SHP77 (cell line): Measurements from ENCODE around the gene RASSF8.

Experiments used
- DNase-seq, 2 experiments: peaks; one replicate each; lab custom pipeline; 2025; lab: John Stamatoyannopoulos, UW

Gene RASSF8, protein sequence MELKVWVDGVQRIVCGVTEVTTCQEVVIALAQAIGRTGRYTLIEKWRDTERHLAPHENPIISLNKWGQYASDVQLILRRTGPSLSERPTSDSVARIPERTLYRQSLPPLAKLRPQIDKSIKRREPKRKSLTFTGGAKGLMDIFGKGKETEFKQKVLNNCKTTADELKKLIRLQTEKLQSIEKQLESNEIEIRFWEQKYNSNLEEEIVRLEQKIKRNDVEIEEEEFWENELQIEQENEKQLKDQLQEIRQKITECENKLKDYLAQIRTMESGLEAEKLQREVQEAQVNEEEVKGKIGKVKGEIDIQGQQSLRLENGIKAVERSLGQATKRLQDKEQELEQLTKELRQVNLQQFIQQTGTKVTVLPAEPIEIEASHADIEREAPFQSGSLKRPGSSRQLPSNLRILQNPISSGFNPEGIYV

DNA sequence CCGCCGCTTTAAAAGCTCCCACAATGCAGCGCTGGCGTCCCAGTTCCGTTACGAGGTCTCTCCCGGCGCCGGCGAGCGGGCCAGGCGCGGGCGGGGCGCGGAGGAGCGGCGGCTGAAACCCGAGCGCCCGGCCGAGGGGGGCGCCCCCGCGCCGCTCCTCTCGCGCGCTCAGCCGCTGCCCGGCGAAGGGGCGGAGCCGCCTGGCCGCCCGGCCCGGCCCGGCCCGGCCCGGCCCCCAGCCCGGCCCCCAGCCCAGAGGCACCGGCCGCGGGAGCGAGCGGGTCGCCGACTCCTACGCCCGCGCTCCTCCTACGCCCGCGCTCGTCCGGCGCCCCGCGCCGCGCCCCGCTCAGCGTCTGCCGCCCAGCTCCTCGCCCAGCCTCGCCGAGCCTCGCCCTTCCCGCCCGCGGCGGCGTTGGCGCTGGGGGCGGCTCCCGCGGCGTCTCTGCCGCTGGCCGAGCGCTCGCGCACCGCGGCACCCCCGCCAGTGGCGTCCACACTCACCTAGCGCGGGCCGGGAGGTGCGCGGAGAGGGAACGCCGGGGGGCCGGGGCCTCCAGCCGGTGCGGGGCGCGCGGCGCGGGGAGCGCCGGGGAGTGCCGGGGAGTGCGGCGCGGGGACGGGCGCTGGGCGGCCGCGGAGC is at the start of gene RASSF8:
TSS of gene RASSF8 (plus strand) at position 255 of the 643 bp plus-strand sequence. CDS start 96,662 bp downstream, outside the sequence.
- DNase-seq, result peak; percentile 37 to 73

DNA sequence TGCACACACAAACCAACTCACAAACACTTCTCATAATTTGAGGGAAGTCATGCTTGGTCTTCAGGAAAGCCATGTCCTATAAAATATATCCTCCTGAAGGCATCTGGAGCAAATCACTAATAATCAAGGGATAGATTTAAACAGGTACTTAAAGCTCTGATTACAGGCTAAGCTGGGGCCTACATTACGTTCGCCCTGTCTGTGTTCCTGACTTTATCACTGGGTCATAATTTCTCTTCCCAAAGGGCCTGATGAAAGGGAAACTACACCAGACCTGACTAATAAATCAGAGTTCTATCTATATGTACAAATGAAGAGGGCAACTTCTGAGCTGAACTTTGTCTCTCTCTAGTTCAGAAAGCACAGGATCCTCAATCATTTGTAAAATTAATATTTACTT is 43.9 kb upstream of the RASSF8 start:
- no peak for DNase-seq

DNA sequence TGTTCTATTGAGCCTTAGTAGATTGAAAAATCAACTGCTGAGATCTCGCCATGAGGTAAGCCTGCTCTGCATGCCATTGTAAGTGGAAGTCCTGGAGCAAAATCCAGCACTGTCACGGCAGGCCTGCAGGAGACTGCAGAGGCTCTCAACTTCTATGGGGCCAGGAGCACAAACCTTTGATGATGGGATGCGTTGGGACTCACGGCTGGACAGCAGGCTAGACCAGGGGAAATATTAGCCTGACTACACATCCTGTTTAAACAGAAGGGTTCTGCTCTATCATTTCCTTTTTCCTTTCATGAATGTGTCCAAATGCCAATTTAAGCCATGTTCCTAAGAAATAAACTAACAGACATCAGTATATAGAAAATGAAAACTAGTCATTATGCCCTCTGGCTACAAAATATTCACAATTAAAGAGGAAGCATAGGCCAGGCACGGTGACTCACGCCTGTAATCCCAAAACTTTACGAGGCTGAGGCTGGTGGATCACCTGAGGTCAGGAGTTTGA is 33.9 kb upstream of the RASSF8 start:
- no peak for DNase-seq

DNA sequence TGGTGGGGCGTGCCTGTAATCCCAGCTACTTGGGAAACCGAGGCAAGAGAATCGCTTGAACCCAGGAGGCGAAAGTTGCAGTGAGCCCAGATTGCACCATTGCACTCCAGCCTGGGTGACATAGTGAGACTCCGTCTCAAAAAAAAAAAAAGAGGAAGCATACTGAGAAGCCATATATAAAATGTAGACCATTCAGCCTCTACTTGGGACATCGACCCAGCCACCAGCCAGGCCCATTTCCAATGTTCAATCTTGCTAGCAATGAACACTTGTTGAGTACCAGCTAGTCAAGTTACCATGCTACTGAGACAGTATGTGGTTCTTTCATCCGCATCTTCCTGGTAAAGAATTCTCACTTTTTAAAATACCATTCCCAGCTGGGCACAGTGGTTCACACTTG is 33.4 kb upstream of the RASSF8 start:
- no peak for DNase-seq

DNA sequence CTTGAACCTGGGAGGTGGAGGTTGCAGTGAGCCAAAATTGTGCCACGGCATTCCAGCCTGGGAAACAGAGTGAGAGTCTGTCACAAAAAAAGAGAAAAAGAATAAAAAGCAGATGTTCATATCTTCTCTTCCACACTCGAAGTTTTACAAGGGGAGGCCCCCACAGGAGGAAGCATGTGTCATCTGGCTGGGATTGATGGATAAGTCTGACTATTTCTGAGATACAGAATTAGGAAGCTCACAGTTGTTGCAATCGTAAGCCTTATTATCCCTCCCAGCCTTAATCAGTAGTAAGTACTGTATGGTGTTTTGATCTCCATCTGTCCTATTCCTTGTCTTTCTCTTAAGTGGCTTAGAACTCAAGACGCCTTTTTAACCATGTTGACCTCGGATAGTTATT is 31.9 kb upstream of the RASSF8 start:
- no peak for DNase-seq

DNA sequence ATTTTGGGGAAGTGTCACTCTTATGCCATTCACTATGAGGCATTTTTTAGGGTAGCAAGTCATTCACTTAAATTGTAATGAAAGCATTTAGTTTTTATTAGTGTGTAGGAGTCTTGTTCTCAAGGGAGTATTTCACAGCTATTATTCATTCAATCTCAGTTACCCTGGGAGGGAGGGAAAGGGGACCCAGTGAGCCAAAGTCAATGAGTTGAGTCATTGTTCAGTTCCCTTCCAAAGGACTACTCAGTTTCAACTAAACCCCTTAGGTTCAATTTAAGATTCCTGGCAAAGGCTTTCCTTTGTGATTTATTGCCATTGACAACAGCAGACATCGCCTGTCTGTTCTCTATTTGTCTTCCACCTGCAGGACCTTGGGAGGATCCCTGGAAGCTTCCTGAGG is 29.3 kb upstream of the RASSF8 start:
- DNase-seq, result no peak

DNA sequence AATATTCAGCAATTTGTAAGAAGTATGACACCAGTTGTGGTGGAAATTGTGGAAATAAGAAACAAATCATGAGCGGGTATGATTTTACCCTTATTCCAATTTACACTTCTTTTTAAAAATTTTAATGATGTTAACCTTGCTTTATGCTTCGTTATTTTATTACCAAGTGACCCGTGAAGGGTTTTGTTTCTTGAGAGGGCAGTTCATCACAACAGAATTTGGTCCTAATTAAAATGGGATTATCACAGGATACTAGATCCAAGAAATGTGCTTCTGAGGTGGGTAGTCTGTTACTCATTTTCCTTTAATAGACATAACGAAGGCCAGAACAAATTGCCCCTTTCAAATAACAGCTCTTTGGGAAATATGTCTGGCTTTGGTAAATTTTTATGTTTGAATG is 25.5 kb upstream of the RASSF8 start:
- DNase-seq, result no peak

DNA sequence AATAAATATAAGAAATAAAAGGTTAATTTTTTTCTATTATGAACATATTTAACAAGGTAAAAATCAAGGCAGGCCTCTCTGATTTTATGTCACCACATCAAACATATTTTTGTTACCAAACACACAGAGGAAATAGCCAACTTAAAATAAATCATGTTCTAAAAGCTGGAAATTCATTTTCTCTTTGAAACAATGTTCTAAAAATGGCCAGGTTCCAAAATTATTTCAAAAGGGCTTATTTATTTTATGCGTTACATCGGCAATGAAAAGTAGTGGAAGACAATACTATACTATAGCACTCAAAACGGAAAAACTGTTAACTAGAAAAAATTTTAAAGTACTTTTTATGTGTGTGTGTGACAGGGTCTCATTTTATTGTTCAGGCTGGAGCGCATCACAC is 24.0 kb upstream of the RASSF8 start:
- no peak for DNase-seq

DNA sequence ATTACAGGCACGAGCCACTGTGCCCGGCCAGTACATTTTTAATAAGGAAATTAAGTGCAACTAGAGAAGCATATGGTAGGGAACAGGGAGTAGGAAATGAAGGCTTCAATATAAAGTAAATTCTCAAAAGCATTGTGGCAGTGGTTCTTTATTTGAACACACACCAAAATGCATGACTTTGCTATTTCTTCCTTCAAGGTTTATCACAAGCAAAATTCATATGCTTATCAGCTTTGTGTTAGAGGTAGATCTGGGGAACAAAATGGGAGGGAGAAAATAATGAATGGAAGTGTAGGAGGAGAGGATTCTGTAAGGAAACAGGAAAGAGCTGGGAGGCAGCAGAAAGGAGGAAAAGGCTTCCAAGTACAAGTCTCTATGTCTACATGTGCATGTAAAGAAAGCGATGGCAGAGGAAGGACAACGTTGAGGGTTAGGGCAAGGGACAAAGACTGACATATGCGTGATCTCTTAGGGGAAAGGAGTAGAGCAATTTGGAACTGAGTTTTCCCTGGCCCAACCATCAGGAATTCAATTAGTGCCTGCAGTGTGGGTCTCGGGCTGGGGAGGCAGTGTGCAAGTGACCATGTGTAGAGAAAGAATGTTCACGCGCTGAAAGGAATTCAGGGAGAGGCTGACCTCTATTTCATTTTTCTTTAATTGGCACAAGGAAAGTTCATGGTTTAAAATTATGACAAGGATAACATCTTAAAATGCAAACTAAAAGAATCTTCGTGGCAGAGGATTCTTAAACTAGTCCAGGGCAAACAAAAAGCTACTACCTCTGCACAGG is 22.9 kb upstream of the RASSF8 start:
- no peak for DNase-seq

DNA sequence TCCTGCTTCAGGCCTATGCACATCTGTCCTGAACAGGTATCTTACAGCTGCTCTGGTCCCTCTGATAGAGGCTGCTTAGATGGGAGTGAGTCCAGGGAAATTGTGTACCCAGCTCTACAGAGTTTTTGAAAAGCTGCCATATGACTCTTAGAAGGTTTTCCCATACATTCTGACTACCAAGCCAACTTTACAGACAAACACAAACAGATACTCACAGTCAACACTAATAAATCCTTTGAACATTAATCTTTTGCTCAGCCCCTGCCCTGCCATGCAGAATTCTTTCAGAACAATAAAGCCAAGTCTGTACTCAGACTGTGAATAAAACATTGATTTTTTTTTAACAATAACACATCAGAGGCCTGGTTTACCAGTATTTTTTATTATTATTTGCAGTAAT is 21.4 kb upstream of the RASSF8 start:
- DNase-seq, result no peak

DNA sequence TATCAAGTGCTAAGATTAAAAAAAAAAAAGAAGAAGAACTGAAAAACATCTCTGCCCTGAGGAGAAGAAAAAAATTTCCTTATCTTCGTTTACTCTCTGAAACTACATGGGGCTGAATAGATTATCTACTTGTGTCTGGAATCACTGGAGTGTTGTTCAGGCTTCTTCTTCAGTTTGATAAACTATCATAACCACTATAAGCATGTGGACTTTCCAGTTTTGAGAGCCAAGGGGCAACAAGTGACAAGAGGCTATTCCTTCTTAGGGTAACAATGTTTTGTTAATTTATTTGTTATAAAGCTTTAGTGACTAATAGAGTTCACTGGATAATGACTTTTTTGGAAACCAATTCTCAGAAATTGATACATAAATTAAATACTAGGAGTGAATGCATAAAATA is 19.9 kb upstream of the RASSF8 start:
- DNase-seq, result no peak

DNA sequence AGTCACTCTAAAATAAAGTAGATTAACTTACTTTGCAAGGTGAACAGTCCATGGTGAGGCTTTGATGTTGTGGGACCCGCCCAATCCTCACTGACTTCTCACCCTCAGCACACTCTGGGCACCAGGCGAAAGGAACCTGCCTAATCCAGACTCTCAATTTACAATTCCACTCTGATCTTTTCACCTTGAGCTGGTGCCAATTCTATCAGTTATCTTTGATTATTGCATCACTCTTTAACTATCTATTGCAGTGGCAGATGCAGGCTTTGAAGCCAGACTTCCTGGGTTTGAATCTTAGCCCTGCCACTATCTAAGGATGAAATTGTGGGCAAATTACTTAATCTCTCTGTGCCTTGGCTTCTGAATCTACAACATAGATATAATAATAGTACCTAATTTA is 18.9 kb upstream of the RASSF8 start:
- no peak for DNase-seq

DNA sequence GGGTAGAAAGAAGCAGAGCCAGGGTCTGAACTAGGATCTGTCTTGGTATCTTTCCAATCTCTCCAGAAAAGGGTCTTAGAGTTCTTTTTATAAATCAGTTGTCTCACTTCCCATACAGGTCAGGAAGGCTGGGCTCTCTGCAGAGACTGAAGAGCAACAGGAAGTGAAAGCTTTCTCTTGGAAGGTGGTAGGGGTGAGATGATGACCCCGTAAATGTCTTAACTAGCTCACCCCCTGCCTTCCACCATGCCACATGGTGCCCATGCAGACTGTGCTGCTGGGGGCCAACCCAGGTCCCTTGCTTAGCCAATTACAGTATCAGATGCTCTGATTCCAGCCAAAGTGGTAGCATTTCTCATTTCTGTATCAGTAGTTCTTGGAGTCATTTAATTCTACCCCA is 17.6 kb upstream of the RASSF8 start:
- DNase-seq, result no peak

DNA sequence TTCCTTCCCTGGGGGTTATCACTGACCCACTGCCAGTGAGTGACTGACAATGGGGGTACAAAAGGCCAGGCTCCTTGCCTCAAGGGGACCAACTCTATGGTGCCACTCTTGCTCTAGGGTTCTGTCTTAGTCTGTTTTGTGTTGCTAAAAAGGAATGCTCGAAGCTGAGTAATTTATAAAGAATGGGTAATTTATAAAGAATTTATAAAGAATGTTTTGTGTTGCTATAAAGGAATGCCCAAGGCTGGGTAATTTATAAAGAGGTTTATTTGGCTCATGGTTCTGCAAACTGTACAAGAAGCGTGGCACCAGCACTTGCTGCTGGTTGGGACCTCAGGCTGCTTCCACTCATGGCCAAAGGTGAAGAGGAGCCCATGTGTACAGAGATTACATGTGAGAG is 15.8 kb upstream of the RASSF8 start:
- DNase-seq, result no peak

DNA sequence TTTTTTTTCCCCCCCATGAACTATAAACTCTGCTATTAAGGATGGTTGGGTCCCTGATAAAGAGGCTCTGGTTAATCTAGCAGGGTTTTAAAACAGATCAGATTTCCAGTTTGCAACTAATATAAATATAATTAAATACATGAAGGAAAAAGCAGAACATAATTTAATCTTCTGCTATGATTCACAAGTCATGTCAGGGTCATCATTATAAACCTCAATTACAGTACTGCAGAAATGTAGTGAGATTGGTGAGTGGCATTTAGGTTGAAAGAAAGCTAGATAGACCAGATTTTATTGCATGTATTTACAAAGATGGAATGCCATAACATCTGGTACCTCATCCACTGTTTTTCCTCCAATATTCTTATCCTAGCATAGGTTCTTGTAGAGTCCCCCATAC is 14.5 kb upstream of the RASSF8 start:
- no peak for DNase-seq

DNA sequence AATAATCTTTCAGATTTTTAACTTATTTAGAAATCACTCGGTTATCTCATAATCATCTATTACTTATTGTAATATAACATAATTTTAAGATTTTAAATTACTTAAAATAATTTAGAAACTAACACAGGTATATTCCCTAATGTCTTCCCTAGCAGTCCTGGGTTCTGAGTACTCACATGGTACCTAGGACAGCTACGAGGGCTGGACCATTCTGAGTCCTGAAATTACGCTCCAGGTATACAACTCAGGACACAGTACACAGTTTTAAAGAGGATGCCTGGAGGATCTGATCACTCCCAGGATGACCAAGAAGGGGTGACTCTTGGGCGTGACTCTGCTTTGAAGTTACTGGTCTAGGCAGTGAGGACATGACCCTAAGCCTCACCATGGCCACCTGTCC is 9.1 kb upstream of the RASSF8 start:
- no peak for DNase-seq

DNA sequence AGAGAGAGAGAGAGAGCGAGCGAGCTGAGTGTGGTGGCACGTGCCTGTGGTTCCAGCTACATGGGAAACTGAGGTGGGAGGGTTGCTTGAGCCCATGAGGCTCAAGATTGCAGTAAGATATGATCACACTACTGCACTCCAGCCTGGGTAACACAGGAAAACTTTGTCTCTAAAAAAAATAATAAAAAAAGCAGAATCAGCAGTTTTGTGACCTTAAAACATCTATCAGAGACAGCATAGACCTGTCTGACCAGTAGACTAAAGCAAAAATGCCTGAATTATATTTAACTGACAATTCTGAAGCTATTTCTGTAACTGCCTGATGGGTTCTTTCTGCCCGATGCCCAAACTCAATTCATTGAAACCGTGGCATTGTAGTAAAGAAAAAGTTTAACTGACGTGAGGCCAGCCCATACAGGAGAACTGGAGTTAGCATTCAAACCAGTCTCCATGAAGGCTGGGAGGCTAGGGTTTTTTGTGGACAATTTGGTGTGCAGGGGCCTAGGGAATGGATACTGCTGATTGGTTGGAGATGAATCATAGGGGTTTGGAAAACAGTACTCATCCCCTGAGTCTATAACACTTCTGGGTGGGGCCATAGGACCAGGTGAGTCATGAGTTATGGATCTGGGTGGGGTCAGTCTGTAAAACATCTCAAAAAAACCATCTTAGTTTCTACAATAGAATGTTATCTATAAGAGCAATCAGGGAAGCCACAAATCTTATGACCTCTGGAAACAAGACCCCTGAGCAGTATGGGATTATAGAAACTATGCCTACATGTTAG is 8.0 kb upstream of the RASSF8 start:
- DNase-seq, result no peak

DNA sequence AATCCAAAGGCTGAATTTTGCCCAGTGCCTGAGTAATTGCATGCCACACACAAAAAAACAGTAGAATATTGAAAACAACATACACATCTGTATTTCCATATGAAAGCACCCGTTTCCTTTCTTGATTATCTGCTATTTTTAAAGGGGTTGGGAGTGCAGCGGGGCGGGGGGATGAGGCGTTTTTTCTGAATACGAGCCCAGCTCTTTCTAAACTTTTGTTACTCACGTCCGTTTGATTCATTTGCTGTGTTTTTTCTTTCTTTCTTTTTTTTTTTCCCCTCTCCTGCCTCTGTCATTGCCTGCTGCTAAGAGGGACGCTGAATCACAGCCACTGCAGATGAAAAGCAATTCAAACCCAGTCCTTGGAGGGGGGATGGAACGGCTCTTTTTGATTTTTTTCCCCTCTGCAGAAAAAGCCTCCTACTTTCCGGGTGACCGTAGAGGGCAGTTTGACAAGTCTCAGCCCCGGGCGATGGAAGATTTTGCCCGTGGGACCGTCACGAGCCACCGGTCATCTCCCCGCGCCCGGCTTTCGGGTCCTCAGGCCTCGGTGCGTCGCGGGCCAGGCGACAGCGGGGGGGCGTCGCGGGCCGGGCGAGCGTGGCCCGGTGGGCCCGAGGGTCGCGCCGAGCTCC is 572 bp upstream of the RASSF8 start:
- DNase-seq, result peak in 1 of 2 experiments; percentile 39

DNA sequence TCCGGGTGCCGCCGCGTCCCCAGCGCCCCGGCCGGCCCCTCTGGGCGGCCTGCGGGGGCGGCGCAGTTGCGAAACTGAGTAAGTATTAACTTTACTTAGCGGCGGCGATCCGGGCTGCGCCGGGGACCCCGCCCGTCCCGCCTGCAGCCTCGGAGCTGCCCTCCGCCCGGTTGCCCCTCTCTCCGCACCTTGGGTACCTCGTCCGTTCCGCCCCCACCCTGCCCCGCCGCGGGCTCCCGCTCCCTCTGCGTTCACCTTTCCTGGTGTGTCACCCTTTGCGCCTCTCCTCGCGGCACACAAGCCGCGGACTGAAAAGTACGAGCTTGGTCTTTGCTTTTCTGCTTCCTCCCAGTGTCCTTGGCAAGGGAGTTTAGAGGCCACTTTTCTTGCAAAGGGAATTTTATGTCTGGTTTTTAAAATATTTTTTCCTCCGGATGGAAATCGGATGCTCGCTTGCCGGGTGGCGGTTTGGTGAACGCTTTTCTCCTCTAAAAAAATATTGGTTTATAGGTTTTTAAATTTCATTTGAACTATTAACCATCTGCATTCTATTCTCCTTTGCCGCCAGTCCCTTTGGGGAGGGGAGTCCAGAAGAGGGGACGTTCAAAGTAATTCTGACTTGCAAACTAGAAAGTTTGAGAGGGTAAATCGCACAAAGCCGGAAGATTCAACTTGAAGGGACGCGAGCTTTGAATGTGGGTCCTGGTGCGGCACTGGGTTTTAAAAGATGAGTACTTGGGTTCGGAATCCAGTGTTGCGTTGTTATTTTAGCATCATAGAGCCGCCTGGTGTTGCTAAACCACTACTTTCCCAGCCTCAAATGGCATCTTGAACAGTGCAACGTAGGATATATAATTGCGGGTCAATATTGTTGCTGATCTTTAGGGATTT is 834 bp downstream of the RASSF8 start:
- DNase-seq, result peak; percentile 13 to 16

DNA sequence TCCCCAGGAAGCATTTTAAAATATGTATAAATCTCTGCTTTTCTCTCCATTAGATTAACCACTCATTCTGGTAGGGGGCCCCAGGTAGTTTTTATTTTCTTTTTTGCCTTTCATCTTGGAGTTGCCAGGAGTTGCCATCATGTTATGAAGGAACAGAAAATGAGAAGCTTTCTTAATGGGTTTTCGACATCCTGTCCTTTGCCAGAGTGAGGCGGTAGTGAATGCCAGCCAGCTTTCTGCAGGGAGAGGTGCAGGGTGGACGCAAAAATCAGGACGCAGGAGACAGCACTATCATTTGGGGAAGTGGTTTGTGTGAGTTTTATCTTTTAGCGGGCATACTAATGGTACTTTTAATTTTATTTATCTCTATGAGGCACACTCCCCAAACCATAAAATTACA is 1.7 kb downstream of the RASSF8 start:
- DNase-seq, result no peak
